Measurements from ENCODE around the gene FOXR1. TPM values are rescaled to one million over a fixed set of nuclear protein-coding genes. Genes with fewer than 3 reads are reported as not detected.

FOXR1 gene, protein sequence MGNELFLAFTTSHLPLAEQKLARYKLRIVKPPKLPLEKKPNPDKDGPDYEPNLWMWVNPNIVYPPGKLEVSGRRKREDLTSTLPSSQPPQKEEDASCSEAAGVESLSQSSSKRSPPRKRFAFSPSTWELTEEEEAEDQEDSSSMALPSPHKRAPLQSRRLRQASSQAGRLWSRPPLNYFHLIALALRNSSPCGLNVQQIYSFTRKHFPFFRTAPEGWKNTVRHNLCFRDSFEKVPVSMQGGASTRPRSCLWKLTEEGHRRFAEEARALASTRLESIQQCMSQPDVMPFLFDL
- not detected for total RNA-seq
- polyA plus RNA-seq (ENCODE audit: insufficient read length in 2 of 2): under 1 TPM; 0.67 to 0.68 TPM
- long read RNA-seq, donor 1: 0 reads
- long read RNA-seq, donor 2: 0 reads
- long read RNA-seq, donor 3: 0 reads
- long read RNA-seq, donor 4: 0 reads

DNA sequence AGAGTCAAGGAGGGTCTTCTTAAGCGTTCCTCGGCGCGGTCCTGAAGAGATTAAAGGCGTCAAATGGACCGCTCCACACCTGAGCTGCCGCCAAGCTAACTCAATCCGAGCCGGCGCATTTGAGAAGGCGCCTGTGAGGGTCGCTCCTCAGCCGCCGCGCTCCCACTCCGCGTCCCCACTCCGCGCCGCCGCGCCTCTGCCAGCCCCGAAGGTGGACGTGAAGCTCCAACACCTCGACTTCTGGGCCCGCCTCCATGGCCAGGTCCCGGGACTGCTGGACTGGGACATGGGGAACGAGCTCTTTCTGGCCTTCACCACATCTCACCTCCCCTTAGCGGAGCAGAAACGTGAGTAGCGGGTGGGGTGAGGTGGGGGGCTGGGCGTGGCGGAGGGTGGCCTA, at the start of gene FOXR1:
FOXR1 (plus strand) TSS at position 116 of the 400 bp plus-strand sequence; CDS start at position 287, 171 bp downstream.
- Histone ChIP-seq H3K27me3 (ENCODE audit: control insufficient read depth, insufficient read depth, low read length) (peaks cover 7% of the 10 kb centered on the region), H3K9me3 (ENCODE audit: control insufficient read depth, insufficient read depth, low read length) (no peaks in the 10 kb centered on the region), H3K4me1 (ENCODE audit: control insufficient read depth, insufficient read depth, low read length) (no peaks in the 10 kb centered on the region), H3K36me3 (ENCODE audit: control insufficient read depth, insufficient read depth, low read length) (no peaks in the 10 kb centered on the region), H3K4me3 (ENCODE audit: low read depth, low read length) (no peak within 1 kb of the TSS), H3K27ac (ENCODE audit: low read depth, low read length) (no peak within 1 kb of the TSS)
- DNase-seq (ENCODE audit: low read depth in 4 of 6, low spot score in 6 of 6): no peak
- 28% methylated on average over 26 of the region's 33 CpGs for WGBS (ENCODE audit: insufficient coverage)

DNA sequence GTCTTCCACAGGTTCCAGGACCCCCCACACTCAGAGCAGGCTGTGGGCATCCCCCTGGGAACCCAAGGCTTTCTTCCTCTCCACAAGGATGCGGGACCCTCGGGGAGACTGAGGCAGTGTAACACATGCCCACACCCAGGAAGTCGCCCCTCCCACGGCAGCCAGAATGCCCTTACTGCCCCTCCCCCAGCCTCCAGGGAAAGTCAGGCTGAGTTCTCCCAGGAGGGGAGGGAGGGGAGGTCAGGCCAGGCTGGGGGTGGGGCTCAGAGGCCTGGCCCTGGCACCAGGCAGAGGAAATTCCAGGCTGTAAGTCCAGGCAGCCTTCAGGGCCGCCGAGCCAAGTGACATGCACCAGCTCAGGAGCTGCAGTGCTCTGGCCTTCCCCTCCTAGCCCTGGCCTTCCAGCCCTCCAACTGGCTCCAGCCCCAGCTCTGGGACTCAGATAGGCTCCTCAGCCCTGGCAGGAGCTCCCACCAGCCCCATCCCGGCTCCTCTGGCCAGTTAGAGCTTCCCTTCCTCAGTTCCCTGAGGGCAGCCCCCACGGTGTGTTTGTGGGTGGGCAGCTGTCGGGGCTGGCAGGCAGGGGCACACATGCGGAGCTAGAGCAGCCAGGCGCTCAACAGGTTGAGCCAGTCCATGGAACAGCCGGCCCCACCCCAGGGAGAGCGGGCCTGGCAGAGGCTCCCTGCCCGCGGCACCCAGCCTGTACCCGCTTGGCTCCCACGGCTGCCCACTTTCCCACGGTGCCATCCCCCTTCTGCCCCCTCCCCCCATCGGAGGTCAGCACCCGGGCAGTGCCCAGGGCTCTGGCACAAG, 49.4 kb upstream of the FOXR1 start:
- 17% methylated on average over 18 of the region's 20 CpGs for WGBS (ENCODE audit: insufficient coverage)
- H3K27ac ChIP-seq (ENCODE audit: low read depth, low read length): peak overlapping the region; percentile 88
- peak in 1 of 6 donors; percentile 72 for DNase-seq (ENCODE audit: low read depth in 4 of 6, low spot score in 6 of 6)

DNA sequence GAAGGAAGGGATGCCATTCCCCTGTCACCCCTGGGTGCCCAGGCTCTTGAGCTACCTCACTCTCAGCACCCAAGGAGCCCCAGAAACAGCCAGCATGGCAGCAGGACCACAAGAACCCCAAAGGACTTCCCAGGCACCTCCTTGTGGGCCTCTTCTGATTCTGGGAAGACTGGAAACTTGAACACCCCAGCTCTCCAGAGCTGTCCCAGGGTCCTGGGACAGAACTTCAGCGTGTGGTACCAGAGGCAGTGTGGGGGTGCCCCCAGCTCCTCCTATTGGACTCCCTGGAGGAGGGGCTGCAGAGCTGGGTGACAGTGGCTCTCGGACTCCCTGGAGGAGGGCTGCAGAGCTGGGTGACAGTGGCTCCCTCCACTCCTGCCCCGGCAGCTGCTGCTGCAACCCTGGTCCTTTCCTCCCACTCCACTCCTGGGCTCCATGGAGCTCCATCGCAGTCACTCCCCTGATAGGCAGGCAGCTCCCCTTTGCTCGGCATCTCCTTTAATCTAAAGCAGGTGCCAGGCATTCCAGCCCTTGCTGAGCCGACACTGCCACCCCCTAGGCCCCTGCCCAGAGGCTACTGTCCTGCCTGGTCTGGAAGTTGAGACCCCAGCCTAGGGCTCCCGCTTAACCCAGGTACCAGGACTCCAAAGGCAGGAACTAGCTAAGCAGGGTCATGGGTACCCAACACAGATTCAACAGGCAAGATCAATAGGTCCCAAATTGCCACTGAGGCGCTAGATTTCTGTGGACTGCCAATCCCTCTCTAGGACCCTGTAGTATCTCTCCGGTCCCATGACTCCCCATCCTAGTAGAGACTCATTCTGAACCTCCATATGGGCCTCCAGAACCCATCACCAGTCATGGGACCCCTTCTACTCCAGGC, 48.6 kb upstream of the FOXR1 start:
- H3K36me3 ChIP-seq (ENCODE audit: control insufficient read depth, insufficient read depth, low read length): peaks cover 17% of the 10 kb centered on the region
- peak overlapping the region; percentile 95 for H3K4me3 ChIP-seq (ENCODE audit: low read depth, low read length)
- H3K4me1 ChIP-seq (ENCODE audit: control insufficient read depth, insufficient read depth, low read length): peaks cover 83% of the 10 kb centered on the region
- no peak for DNase-seq (ENCODE audit: low read depth in 4 of 6, low spot score in 6 of 6)
- WGBS (ENCODE audit: insufficient coverage): 49% methylated on average over 8 of the region's 9 CpGs
- H3K27me3 ChIP-seq (ENCODE audit: control insufficient read depth, insufficient read depth, low read length): no peaks in the 10 kb centered on the region
- H3K9me3 ChIP-seq (ENCODE audit: control insufficient read depth, insufficient read depth, low read length): no peaks in the 10 kb centered on the region
- peak overlapping the region; percentile 88 for H3K27ac ChIP-seq (ENCODE audit: low read depth, low read length)

More for the DNA sequence above, 49.4 kb upstream of the FOXR1 start:
- Histone ChIP-seq H3K36me3 (ENCODE audit: control insufficient read depth, insufficient read depth, low read length) (peaks cover 23% of the 10 kb centered on the region), H3K4me3 (ENCODE audit: low read depth, low read length) (peak overlapping the region; percentile 95), H3K4me1 (ENCODE audit: control insufficient read depth, insufficient read depth, low read length) (peaks cover 86% of the 10 kb centered on the region), H3K9me3 (ENCODE audit: control insufficient read depth, insufficient read depth, low read length) (no peaks in the 10 kb centered on the region), H3K27me3 (ENCODE audit: control insufficient read depth, insufficient read depth, low read length) (no peaks in the 10 kb centered on the region)

DNA sequence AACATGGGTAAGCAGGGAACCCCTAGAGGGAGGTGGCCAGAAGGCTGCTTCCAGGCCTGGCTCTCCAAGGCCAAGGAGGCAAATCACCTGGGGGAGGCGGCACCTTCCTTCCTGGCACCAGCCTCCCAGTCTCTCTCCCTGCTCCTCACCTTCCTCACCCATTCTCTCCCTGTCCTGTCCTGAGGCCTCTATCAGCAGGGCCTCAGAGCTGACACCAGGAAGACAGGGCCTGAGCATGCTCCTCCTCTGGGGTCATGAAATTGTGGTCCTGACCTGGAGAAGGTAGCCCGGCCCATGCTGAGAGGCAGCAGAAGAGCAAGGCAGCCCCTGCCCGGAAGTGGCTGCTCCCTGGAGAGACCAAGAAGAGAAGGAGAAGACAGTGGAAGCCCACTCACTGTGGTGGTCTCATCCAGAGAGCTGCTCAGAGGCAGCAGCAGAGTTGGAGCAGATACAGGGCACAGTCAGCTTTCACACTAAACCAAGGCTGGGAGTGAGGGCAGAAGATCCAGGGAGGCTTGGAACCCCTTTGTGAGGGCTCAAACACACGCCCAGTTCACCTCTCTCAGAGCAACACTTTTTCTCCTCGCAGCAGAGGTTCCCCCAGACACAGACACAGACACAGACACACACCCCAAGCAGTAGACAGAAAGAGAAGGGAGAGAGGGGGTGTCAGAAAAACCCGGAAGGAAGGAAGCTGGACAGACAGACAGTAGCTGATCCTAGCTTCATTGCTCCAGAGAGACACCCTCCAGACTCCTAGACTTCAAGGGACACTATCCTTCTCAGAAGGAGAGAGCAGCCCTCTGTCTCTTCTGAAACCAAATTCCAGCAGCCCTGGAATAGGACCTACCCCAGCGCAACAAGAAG, 47.6 kb upstream of the FOXR1 start:
- peaks cover 83% of the 10 kb centered on the region for H3K4me1 ChIP-seq (ENCODE audit: control insufficient read depth, insufficient read depth, low read length)
- no peaks in the 10 kb centered on the region for H3K27me3 ChIP-seq (ENCODE audit: control insufficient read depth, insufficient read depth, low read length)
- DNase-seq (ENCODE audit: low read depth in 4 of 6, low spot score in 6 of 6): no peak
- H3K9me3 ChIP-seq (ENCODE audit: control insufficient read depth, insufficient read depth, low read length): no peaks in the 10 kb centered on the region
- peaks cover 17% of the 10 kb centered on the region for H3K36me3 ChIP-seq (ENCODE audit: control insufficient read depth, insufficient read depth, low read length)
- peak overlapping the region; percentile 83 for H3K27ac ChIP-seq (ENCODE audit: low read depth, low read length)
- WGBS (ENCODE audit: insufficient coverage): 33% methylated on average over 4 of the region's 7 CpGs
- peak overlapping the region; percentile 95 for H3K4me3 ChIP-seq (ENCODE audit: low read depth, low read length)

DNA sequence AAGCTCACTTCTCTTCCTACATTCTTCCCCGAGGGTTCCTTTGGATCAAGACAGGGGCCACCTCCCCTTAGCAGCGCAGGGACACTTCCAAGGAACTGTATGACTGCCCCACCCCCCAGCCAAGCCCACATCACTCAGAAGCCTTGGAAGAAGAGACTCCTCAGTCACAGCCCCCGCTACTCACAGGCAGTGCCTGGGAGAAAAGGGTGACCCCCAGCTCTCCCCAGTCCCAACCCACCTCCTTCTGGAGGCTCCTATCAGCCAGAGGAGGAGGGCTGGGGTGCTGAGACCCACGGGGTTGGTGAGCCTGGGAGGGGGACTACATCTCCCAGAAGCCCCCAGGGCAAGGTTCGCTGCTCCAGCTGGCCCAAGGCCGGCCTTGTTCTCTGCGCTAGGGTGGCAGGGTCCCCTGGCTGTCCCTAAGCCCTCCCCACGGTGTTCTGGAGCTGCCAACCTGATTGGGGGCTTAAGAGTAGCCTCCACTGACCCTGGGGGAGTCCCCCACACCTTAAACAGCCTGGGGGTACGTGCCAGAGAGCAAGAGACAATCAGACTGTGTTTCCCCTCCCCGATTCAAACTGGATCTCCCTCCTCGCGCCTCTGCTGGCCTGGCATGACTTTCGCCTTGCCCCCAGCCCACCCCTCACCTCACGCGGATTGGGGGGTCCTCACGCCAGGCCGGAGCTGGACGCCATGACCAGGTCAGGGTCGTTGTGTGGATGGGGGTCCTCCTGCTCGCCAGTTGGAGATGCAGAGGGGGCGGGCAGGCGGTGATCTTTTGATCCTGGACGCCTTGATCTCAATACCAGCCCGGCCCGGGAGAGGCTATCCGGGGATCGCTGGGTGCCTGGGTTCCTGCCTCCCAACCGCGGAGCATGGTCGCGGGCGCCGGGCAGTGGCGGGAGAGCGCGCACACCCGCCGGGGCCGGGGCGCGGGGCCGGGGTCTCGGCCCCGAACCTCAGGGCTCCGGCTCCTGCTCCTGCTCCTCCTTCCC, 46.7 kb upstream of the FOXR1 start:
- peak in 2 of 6 donors; percentile 83 to 86 for DNase-seq (ENCODE audit: low read depth in 4 of 6, low spot score in 6 of 6)
- Histone ChIP-seq H3K27ac (ENCODE audit: low read depth, low read length) (peak overlapping the region; percentile 83), H3K4me3 (ENCODE audit: low read depth, low read length) (peak overlapping the region; percentile 95), H3K4me1 (ENCODE audit: control insufficient read depth, insufficient read depth, low read length) (peaks cover 82% of the 10 kb centered on the region), H3K36me3 (ENCODE audit: control insufficient read depth, insufficient read depth, low read length) (peaks cover 17% of the 10 kb centered on the region), H3K27me3 (ENCODE audit: control insufficient read depth, insufficient read depth, low read length) (no peaks in the 10 kb centered on the region), H3K9me3 (ENCODE audit: control insufficient read depth, insufficient read depth, low read length) (no peaks in the 10 kb centered on the region)
- 0% methylated on average over 37 of the region's 45 CpGs for WGBS (ENCODE audit: insufficient coverage)

GRCh38 chr11:118927554-118928100, 43.9 kb upstream of the FOXR1 start:
- WGBS (ENCODE audit: insufficient coverage): 6% methylated on average over 6 of the region's 7 CpGs
- H3K36me3 ChIP-seq (ENCODE audit: control insufficient read depth, insufficient read depth, low read length): peaks cover 9% of the 10 kb centered on the region
- peaks cover 64% of the 10 kb centered on the region for H3K4me1 ChIP-seq (ENCODE audit: control insufficient read depth, insufficient read depth, low read length)
- peak overlapping the region; percentile 78 for H3K4me3 ChIP-seq (ENCODE audit: low read depth, low read length)
- DNase-seq (ENCODE audit: low read depth in 4 of 6, low spot score in 6 of 6): no peak
- no peaks in the 10 kb centered on the region for H3K9me3 ChIP-seq (ENCODE audit: control insufficient read depth, insufficient read depth, low read length)
- H3K27ac ChIP-seq (ENCODE audit: low read depth, low read length): peak overlapping the region; percentile 98
- H3K27me3 ChIP-seq (ENCODE audit: control insufficient read depth, insufficient read depth, low read length): no peaks in the 10 kb centered on the region

DNA sequence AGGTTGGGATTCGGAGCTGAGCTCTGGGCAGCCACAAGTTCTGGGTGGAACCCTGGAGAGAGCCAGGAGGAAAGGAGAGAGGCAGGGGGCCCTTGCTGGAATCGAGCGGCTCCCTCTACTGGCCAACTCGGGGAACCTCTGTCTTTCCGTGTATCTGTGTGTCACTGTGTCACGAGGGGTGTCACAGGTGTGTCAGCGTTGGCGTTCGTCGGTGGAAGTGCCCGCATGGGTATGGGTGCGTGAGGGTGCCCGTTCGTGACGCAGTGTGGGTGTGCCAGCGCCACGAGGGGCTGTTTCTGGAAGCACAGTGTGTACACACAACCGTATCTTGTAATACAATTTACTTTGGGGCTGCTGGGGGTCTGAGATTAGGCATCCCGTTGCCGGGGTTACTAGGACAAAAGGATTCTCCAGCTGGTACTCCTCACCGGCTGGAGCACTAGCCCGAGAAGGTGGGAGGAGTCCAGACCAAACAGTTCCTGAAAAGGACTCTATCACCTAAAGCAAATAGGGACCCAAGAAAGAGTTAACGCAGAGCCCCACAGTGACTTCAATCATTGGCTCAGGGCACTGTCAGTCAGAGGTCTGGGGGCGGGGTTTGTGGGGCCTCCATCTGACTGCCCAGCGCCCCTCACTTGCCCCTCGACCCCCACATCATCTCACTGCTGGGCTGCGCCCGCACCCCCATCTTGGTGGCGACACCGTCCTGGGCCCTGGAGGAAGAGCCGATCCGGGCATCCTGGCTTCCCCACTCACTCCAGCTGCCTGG, 43.3 kb upstream of the FOXR1 start:
- H3K4me3 ChIP-seq (ENCODE audit: low read depth, low read length): peak overlapping the region; percentile 78
- no peaks in the 10 kb centered on the region for H3K9me3 ChIP-seq (ENCODE audit: control insufficient read depth, insufficient read depth, low read length)
- H3K4me1 ChIP-seq (ENCODE audit: control insufficient read depth, insufficient read depth, low read length): peaks cover 57% of the 10 kb centered on the region
- H3K27me3 ChIP-seq (ENCODE audit: control insufficient read depth, insufficient read depth, low read length): no peaks in the 10 kb centered on the region
- 0% methylated on average over 21 of the region's 32 CpGs for WGBS (ENCODE audit: insufficient coverage)
- H3K27ac ChIP-seq (ENCODE audit: low read depth, low read length): peak overlapping the region; percentile 98
- peaks cover 5% of the 10 kb centered on the region for H3K36me3 ChIP-seq (ENCODE audit: control insufficient read depth, insufficient read depth, low read length)
- peak; percentile 92 to 99 (median 96) for DNase-seq (ENCODE audit: low read depth in 4 of 6, low spot score in 6 of 6)
